ENCODE results near the gene TMEM225B. TPM values are rescaled to one million over a fixed set of nuclear protein-coding genes. Genes with fewer than 3 reads are reported as not detected.

Gene TMEM225B
- total RNA-seq, 1 experiment from 2014 or later: 0.70 TPM

GRCh38 chr7:99558306-99559174 lies 39.5 kb upstream of the TMEM225B start, which contains the start of gene ZNF655:
ZNF655 (plus strand) TSS chr7:99558642; CDS start chr7:99560560, 1,918 bp downstream.
- CTCF ChIA-PET: interaction anchor here (0.6 to 1.3 kb wide), 3 partner anchors 35 to 306 kb away, joined by 3 to 6 read pairs (median 3); no protein-coding TSS in a partner anchor
- intact Hi-C loops (cut with micrococcal nuclease): loop anchor here (1.0 to 2.0 kb wide), 2 partner anchors 54 to 58 kb away; partner anchors contain the start of genes ZKSCAN5 and ZSCAN25

GRCh38 chr7:99559175-99559915 lies 38.7 kb upstream of the TMEM225B start:
- no peak for DNase-seq (ENCODE audit: unreplicated experiment)
- peak overlapping the region; percentile 86 for H3K27ac Mint-ChIP-seq (ENCODE audit: low read depth, unreplicated experiment)
- no peaks in the 10 kb centered on the region for H3K27me3 Mint-ChIP-seq (ENCODE audit: insufficient read depth, unreplicated experiment)
- H3K9me3 Mint-ChIP-seq (ENCODE audit: unreplicated experiment): no peaks in the 10 kb centered on the region
- no peak for TF ChIP-seq CTCF (IDR thresholded peaks at IDR 0.05; ENCODE audit: unreplicated experiment)
- BruUV-seq (replicated peaks): TSS peak; percentile 19
- H3K36me3 Mint-ChIP-seq (ENCODE audit: insufficient read depth, unreplicated experiment): peaks cover 52% of the 10 kb centered on the region
- peaks cover 41% of the 10 kb centered on the region for H3K4me1 Mint-ChIP-seq (ENCODE audit: insufficient read depth, unreplicated experiment)
- ChIA-PET POLR2A (interaction anchor here (0.7 to 5.0 kb wide), 22 partner anchors 10 to 1693 kb away, joined by 3 to 55 read pairs (median 8); partner anchors contain the start of genes AP4M1, ATP5MF, BUD31 and MCM7), CTCF (interaction anchor here (0.6 kb wide), 3 partner anchors 199 to 414 kb away, joined by 3 read pairs; no protein-coding TSS in a partner anchor)
- H3K4me3 Mint-ChIP-seq (ENCODE audit: unreplicated experiment): peak overlapping the region; percentile 85
- intact Hi-C loops (cut with micrococcal nuclease): loop anchor here (2.0 kb wide), 1 partner anchor 55 kb away; the partner anchor contains the start of gene ZKSCAN5

More at GRCh38 chr7:99558306-99559174, 39.5 kb upstream of the TMEM225B start, which contains the start of gene ZNF655:
- Mint-ChIP-seq H3K27me3 (ENCODE audit: insufficient read depth, unreplicated experiment) (no peaks in the 10 kb centered on the region), H3K36me3 (ENCODE audit: insufficient read depth, unreplicated experiment) (peaks cover 44% of the 10 kb centered on the region), H3K4me1 (ENCODE audit: insufficient read depth, unreplicated experiment) (peaks cover 33% of the 10 kb centered on the region), H3K9me3 (ENCODE audit: unreplicated experiment) (no peaks in the 10 kb centered on the region), H3K27ac (ENCODE audit: low read depth, unreplicated experiment) (peak within 1 kb of the TSS; percentile 86), H3K4me3 (ENCODE audit: unreplicated experiment) (peak within 1 kb of the TSS; percentile 85)
- peak; percentile 85 for DNase-seq (ENCODE audit: unreplicated experiment)
- TF ChIP-seq CTCF (IDR thresholded peaks at IDR 0.05; ENCODE audit: unreplicated experiment): no peak
- POLR2A ChIA-PET: interaction anchor here (0.6 to 5.0 kb wide), 37 partner anchors 9 to 1308 kb away, joined by 3 to 55 read pairs (median 5); partner anchors contain the start of genes AP4M1, ATP5MF, BUD31 and CYP3A43
- BruUV-seq (replicated peaks): no TSS peak

GRCh38 chr7:99560834-99561736 lies 37.0 kb upstream of the TMEM225B start:
- CTCF ChIA-PET: interaction anchor here (0.5 to 0.8 kb wide), 3 partner anchors 71 to 846 kb away, joined by 3 to 6 read pairs (median 3); no protein-coding TSS in a partner anchor
- no peaks in the 10 kb centered on the region for H3K27me3 Mint-ChIP-seq (ENCODE audit: insufficient read depth, unreplicated experiment)
- peaks cover 66% of the 10 kb centered on the region for H3K36me3 Mint-ChIP-seq (ENCODE audit: insufficient read depth, unreplicated experiment)
- peak; percentile 29 for DNase-seq (ENCODE audit: unreplicated experiment)
- H3K4me3 Mint-ChIP-seq (ENCODE audit: unreplicated experiment): peak overlapping the region; percentile 85
- H3K4me1 Mint-ChIP-seq (ENCODE audit: insufficient read depth, unreplicated experiment): peaks cover 43% of the 10 kb centered on the region
- H3K27ac Mint-ChIP-seq (ENCODE audit: low read depth, unreplicated experiment): peak overlapping the region; percentile 86
- BruUV-seq (replicated peaks): no TSS peak
- intact Hi-C loops (cut with micrococcal nuclease): no loop called here
- no peak for TF ChIP-seq CTCF (IDR thresholded peaks at IDR 0.05; ENCODE audit: unreplicated experiment)
- POLR2A ChIA-PET: interaction anchor here (0.7 to 5.0 kb wide), 14 partner anchors 9 to 176 kb away, joined by 3 to 55 read pairs (median 5); partner anchors contain the start of genes FAM200A, ZKSCAN5, ZNF394 and ZSCAN25
- no peaks in the 10 kb centered on the region for H3K9me3 Mint-ChIP-seq (ENCODE audit: unreplicated experiment)

Data from MCF 10A (cell line).